Measurements from ENCODE around the gene ACP6. TPM values are rescaled to one million over a fixed set of nuclear protein-coding genes. Genes with fewer than 3 reads are reported as not detected.
A peak's percentile ranks its signal among the peaks of the same experiment; 100 is the strongest.

Gene ACP6
- total and polyA plus RNA-seq, 2 of the 13 experiments (the other 11 are each of a cell fraction or from before 2014, with no cell fraction given) = 18.1 to 33.7 TPM

DNA sequence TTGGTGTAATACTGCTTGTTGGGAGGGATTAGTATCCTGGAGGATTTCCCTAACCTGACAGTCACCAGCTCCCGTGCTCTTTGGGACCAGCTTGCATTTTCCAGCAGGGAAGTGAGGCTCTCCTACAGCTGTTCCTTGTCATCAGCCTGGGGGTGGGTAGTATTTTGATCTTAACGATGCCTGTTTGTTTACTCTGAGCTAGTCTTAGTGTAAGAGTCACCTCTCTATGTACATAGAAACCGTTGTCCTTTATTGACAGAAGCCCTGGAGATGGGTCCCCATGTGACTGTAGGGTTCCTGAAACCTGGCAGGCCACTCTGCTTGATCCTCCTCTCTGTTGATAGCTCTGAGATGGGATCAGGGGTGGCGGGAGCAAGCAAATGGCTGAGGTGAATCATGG, 58.0 kb downstream of the ACP6 start (continued):
- no peak for TF ChIP-seq ZFP90 (CRISPR knock-in tag; IDR thresholded peaks at IDR 0.05; ENCODE audit: borderline replicate concordance)
- TF ChIP-seq ESRRA (CRISPR knock-in tag; IDR thresholded peaks at IDR 0.05; ENCODE audit: low read depth) = no peak
- TF ChIP-seq, protein P1, sequence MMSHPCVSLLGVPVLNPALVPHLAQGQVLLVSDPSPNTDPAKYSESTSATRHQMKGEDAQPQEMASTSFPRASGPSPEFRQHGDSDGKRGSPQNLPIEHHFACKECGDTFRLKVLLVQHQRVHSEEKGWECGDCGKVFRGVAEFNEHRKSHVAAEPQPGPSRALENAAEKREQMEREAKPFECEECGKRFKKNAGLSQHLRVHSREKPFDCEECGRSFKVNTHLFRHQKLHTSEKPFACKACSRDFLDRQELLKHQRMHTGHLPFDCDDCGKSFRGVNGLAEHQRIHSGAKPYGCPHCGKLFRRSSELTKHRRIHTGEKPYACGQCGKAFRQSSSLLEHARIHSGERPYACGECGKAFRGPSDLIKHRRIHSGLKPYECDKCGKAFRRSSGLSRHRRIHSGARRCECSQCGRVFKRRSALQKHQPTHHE (CRISPR knock-in tag; IDR thresholded peaks at IDR 0.05; ENCODE audit: borderline replicate concordance) = no peak
- no peak for TF ChIP-seq ZFP36L2 (CRISPR knock-in tag; IDR thresholded peaks at IDR 0.05)
- TF ChIP-seq KMT2A (CRISPR knock-in tag; IDR thresholded peaks at IDR 0.05) = no peak
- TF ChIP-seq ZNF205 (CRISPR knock-in tag; IDR thresholded peaks at IDR 0.05) = 0 out of 2 replicates have a peak, but pooled peaks have one; percentile 32
- TF ChIP-seq ZNF441 (CRISPR knock-in tag; IDR thresholded peaks at IDR 0.05; ENCODE audit: borderline replicate concordance) = no peak
- 0 out of 2 replicates have a peak, but pooled peaks have one; percentile 17 for TF ChIP-seq ATF1 (CRISPR knock-in tag; IDR thresholded peaks at IDR 0.05)
- TF ChIP-seq, protein P2, sequence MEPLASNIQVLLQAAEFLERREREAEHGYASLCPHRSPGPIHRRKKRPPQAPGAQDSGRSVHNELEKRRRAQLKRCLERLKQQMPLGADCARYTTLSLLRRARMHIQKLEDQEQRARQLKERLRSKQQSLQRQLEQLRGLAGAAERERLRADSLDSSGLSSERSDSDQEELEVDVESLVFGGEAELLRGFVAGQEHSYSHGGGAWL (CRISPR knock-in tag; IDR thresholded peaks at IDR 0.05) = no peak
- TF ChIP-seq ZNF121 (CRISPR knock-in tag; IDR thresholded peaks at IDR 0.05) = no peak
- peak; percentile 31; the same call in 1 of the 2 replicates for TF ChIP-seq ZNF331 (CRISPR knock-in tag; IDR thresholded peaks at IDR 0.05)
- TF ChIP-seq ZBTB42 (CRISPR knock-in tag; IDR thresholded peaks at IDR 0.05) = no peak
- TF ChIP-seq ZKSCAN1 (IDR thresholded peaks at IDR 0.05; ENCODE audit: low read length) = no peak
- no peak for TF ChIP-seq ZNF883 (CRISPR knock-in tag; IDR thresholded peaks at IDR 0.05; ENCODE audit: not compliant biosample characterization)
- no peak for TF ChIP-seq KDM5B (CRISPR knock-in tag; IDR thresholded peaks at IDR 0.05; ENCODE audit: borderline replicate concordance)
- TF ChIP-seq, protein P3, sequence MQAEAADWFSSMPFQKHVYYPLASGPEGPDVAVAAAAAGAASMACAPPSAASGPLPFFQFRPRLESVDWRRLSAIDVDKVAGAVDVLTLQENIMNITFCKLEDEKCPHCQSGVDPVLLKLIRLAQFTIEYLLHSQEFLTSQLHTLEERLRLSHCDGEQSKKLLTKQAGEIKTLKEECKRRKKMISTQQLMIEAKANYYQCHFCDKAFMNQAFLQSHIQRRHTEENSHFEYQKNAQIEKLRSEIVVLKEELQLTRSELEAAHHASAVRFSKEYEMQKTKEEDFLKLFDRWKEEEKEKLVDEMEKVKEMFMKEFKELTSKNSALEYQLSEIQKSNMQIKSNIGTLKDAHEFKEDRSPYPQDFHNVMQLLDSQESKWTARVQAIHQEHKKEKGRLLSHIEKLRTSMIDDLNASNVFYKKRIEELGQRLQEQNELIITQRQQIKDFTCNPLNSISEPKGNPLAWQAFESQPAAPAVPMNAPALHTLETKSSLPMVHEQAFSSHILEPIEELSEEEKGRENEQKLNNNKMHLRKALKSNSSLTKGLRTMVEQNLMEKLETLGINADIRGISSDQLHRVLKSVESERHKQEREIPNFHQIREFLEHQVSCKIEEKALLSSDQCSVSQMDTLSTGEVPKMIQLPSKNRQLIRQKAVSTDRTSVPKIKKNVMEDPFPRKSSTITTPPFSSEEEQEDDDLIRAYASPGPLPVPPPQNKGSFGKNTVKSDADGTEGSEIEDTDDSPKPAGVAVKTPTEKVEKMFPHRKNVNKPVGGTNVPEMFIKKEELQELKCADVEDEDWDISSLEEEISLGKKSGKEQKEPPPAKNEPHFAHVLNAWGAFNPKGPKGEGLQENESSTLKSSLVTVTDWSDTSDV (CRISPR knock-in tag; IDR thresholded peaks at IDR 0.05) = no peak
- TF ChIP-seq, protein P4, sequence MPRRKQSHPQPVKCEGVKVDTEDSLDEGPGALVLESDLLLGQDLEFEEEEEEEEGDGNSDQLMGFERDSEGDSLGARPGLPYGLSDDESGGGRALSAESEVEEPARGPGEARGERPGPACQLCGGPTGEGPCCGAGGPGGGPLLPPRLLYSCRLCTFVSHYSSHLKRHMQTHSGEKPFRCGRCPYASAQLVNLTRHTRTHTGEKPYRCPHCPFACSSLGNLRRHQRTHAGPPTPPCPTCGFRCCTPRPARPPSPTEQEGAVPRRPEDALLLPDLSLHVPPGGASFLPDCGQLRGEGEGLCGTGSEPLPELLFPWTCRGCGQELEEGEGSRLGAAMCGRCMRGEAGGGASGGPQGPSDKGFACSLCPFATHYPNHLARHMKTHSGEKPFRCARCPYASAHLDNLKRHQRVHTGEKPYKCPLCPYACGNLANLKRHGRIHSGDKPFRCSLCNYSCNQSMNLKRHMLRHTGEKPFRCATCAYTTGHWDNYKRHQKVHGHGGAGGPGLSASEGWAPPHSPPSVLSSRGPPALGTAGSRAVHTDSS (CRISPR knock-in tag; conservative IDR thresholded peaks at IDR 0.05) = no peak
- no peak for TF ChIP-seq ZNF567 (CRISPR knock-in tag; IDR thresholded peaks at IDR 0.05; ENCODE audit: borderline replicate concordance)
- no peak for TF ChIP-seq BRD4 (CRISPR knock-in tag; IDR thresholded peaks at IDR 0.05)
- TF ChIP-seq ZNF224 (CRISPR knock-in tag; IDR thresholded peaks at IDR 0.05) = no peak
- no peak for TF ChIP-seq TMF1 (CRISPR knock-in tag; IDR thresholded peaks at IDR 0.05; ENCODE audit: low read depth)
- TF ChIP-seq ZNF326 (CRISPR knock-in tag; IDR thresholded peaks at IDR 0.05; ENCODE audit: borderline replicate concordance) = no peak
- TF ChIP-seq EP300 (IDR thresholded peaks at IDR 0.05; ENCODE audit: low read depth in 2 of 2, low read length in 2 of 2) = peak; percentile 68 to 78; a peak in 3 of 4 replicates
- peak; percentile 72 for TF ChIP-seq EP300 (CRISPR knock-in tag; IDR thresholded peaks at IDR 0.05; ENCODE audit: borderline replicate concordance)
- no peak for TF ChIP-seq NFATC3 (CRISPR knock-in tag; IDR thresholded peaks at IDR 0.05)
- TF ChIP-seq, protein P5, sequence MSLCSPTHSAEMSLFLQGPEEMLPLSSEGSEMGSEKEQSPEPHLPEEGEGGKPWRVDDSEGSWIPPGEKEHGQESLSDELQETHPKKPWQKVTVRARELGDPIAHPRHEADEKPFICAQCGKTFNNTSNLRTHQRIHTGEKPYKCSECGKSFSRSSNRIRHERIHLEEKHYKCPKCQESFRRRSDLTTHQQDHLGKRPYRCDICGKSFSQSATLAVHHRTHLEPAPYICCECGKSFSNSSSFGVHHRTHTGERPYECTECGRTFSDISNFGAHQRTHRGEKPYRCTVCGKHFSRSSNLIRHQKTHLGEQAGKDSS (CRISPR knock-in tag; IDR thresholded peaks at IDR 0.05; ENCODE audit: borderline replicate concordance, low read depth) = no peak
